Measurements from ENCODE around the gene IGF2BP3.

Gene IGF2BP3

GRCh38 chr7:23377134-23377533, 93.2 kb downstream of the IGF2BP3 start:
- no peak for DNase-seq (ENCODE audit: low spot score)

DNA sequence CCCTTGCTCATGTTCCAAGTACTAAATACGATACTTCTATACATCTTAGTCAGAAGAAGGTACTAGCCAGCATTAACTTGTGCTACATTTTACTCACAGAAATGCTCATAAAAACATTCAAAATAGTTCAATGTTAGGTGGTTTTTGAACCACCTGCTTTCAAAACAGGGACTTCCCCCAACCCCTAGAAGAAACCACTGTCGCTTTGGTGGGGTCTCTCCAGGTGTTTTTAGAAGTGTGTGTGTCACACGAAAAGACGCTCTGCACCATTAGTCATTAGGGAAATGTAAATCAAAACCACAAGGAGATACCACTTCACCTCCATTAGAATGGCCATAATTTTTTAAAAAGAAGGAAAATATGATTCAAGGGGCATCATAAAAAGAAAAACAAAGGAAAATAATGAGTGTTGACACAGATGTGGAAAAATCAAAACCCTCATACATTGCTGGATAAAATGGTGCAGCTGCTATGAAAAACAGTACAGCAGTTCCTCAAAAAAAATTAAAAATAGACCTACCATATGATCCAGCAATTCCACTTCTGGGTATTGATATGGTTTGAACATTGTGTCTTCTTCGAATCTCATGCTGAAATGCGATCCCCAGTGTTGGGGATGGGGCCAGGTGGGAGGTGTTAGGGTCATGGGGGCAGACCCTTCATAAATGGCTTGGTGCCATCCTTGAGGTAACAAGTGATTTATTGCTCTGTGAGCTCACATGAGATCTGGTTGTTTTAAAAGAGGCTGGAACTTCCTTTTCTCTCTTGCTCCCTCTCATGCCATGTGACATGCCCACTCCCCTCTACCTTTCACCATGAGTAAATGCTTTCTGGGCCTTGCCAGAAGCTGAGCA, 96.9 kb downstream of the IGF2BP3 start:
- no peak for DNase-seq (ENCODE audit: low spot score)

DNA sequence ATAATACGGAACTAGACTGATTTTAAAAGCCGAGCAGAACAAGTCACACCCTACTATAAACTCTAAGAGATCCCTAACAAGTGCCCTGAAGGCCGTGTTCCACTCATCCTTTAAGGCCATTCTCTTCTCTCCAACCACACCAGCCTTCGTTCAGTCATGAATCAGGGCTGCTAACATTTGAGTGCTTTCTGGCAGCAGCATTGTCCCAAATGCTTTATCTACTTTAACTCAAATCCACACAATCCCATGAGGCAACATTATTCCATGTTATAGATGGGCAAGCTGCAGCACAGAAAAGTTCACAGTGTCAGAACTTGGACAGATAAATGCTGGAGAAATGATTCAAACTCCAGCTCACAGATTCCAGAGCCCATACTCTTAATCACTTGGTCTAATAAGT, 97.7 kb downstream of the IGF2BP3 start:
- DNase-seq (ENCODE audit: low spot score) = no peak

GRCh38 chr7:23371654-23372053, 98.6 kb downstream of the IGF2BP3 start:
- no peak for DNase-seq (ENCODE audit: low spot score)

DNA sequence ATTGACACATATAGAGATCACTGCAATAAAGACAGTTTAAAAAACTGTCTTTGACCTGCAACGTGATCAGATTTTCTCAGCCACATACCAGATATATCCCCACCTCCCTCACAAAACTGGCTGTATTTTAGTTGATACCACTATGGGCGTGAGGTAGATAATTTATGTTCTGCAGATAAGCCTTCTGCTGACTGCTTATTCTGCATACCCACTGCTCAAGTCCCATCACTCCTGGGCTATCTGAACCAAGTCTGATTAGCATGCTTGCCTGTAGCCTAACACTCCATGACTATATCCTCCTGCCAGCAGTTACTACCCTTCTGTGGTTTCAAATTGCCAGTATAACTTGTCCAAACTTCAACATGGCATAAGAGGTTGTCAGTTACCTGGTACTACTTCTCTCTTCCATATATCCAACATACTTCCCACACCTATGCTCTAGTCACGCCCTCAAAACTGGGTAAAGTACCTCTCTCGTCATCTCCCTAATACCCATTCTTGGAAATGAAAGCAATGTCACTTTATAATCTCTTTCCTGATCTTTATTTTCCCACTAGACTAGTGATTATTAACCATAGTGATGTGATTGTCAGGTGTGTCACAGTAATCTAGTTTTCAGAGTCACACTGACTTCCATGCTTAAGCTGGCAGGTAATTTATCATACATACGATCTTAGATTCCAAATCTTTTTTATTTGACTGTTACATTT, 100.4 kb downstream of the IGF2BP3 start:
- DNase-seq (ENCODE audit: low spot score) = no peak

DNA sequence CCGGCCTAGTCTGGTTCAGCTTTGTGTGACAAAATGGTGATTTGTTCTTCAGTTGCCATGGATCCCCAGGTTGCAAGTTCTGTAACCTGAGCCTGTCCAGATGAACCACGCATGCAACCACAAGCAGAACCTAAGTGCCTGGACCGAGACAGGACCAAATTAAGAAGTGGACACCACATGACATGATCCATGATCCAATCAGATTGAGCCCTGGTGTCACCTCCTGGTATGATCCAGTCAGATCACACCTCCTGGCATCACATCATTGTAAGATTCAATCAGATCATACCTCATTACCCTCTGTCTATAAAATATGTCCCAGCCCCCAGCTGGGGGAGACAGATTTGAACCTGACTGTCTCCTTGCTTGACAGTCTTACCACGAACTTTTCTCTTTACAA, 101.2 kb downstream of the IGF2BP3 start:
- DNase-seq (ENCODE audit: low spot score) = no peak

GRCh38 chr7:23358152-23358674, 112.1 kb downstream of the IGF2BP3 start:
- DNase-seq (ENCODE audit: low spot score) = no peak

- no peak for DNase-seq (ENCODE audit: low spot score)
Observed at GRCh38 chr7:23357190-23358093, 112.8 kb downstream of the IGF2BP3 start.

DNA sequence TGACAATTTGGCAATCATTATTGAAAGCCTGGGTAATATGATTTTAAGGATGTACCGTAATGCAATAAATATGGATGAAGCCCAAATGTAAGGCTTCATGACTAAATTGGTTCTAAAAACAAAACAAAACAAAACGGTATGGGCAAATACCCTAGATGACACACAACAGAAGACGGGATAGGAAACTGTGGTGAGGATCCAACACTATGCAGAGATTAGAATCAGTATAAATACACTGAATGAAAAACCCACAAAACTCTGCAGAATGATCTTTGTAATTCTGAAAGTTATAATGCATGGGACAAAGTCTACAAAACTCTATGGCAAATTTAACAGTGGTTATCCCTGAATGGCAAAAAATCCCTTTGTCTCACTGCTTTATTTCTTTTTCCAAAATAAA, 113.6 kb downstream of the IGF2BP3 start:
- no peak for DNase-seq (ENCODE audit: low spot score)

DNA sequence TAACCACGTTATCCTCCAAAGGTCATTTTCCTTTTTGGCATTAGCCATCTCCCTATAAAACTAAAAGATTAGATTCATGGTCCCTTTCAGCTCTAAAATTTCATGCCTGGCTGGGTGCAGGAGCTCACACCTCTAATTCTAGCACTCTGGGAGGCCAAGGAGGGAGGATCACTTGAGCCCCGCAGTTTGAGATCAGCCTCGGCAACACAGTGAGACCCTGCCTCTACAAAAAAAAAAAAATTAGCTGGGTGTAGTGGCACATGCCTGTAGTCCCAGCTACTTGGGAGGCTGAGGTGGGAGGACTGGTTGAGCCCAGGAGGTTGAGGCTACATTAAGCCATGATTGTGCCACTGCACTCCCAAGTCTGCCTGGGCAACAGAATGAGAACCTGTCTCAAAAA, 114.1 kb downstream of the IGF2BP3 start:
- no peak for DNase-seq (ENCODE audit: low spot score)

DNA sequence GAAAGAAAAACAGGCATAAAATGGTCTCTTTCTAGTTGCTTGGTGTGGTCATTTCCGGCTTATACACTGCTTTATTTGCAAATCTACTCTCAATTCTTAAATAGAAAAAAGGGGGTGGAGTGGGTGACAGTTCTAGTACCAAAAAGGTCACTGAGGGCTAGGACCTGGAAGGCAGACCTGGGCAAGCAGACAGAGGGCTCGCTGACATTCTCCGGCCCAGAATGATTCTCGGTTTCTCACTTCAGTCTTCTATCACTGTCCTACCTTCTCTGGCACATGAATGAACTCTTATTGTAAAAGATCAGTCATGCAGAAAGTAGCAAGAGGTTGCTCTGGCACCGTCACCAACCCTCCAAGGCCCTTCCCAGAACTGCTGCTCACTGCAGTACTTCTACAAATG, 117.1 kb downstream of the IGF2BP3 start:
- DNase-seq (ENCODE audit: low spot score) = peak; percentile 27

- DNase-seq (ENCODE audit: low spot score) = no peak
Observed at GRCh38 chr7:23350466-23350865, 119.8 kb downstream of the IGF2BP3 start.

- peak; percentile 25 for DNase-seq (ENCODE audit: low spot score)
Observed at GRCh38 chr7:23349484-23350157, 120.7 kb downstream of the IGF2BP3 start.

- no peak for DNase-seq (ENCODE audit: low spot score)
Observed at GRCh38 chr7:23347682-23348180, 122.6 kb downstream of the IGF2BP3 start.

- DNase-seq (ENCODE audit: low spot score) = no peak
Observed at GRCh38 chr7:23347033-23347681, 123.1 kb downstream of the IGF2BP3 start.

GRCh38 chr7:23346316-23346715, 124.0 kb downstream of the IGF2BP3 start:
- no peak for DNase-seq (ENCODE audit: low spot score)

DNA sequence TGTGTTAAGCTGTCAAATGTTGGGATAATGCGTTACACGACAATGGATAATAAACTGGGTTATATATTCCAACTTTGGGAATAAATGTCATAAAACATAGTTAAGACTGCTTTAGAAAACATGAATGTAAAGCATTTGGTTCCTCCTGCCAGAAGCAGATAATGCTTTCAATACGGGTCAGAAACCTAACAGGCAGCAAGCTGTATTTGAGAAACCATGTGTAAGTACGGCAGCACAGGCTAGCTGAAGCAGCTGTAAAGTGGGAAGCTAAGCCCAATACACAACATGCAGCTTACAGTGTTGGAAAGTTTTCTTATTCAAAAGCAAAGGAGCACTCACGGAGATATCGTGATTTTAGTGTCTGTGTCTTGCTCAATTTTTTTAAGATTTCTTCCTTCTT, 124.7 kb downstream of the IGF2BP3 start:
- no peak for DNase-seq (ENCODE audit: low spot score)

DNA sequence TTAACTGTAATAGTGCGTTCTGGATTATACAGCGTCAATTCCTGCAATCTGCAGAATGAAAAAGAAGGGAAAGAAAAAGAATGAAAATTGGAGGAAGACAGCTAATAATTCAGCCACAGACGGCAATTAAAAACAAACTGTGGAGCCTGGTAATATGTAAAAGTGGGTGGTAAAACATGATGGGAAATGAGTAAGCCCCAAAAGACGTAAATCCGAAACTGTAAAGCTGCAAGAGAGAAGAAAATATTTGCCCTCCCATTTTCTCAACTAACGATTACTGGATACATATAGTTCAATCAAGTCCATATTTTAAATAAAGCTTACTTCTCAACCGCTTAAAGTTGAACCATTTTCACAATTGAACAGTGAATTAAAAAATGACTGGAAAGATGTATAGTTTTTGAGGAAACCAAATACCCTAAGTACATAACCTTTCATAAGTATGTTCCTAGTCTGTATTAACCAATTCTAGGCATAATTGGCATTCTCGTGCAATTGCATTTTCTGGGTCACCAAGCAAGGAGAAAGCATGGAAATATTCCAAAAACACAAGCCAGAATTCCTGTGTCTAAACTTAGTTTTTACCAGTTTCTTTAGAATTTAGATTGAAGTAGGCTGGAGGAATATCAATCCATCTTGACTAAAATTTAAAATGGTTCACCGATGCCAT, 126.3 kb downstream of the IGF2BP3 start:
- DNase-seq (ENCODE audit: low spot score) = no peak

DNA sequence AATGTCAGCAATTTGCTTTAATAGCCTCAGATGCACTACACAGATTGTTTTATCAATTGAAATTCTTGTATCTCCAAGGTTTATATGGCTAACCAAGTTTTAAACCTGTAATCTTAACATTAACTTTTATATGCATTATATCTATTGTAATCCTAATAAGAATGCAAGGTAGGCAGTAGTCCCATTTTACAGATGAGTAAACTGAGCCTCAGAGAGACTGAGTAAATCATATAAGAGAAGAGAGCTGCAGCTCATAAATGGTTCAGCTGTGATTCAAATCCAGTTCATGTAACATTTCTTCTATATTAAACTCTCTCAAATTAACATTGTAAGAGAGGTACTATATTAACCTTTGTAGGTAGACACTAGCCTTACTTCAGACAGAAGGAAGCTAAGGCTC, 127.2 kb downstream of the IGF2BP3 start:
- no peak for DNase-seq (ENCODE audit: low spot score)

DNA sequence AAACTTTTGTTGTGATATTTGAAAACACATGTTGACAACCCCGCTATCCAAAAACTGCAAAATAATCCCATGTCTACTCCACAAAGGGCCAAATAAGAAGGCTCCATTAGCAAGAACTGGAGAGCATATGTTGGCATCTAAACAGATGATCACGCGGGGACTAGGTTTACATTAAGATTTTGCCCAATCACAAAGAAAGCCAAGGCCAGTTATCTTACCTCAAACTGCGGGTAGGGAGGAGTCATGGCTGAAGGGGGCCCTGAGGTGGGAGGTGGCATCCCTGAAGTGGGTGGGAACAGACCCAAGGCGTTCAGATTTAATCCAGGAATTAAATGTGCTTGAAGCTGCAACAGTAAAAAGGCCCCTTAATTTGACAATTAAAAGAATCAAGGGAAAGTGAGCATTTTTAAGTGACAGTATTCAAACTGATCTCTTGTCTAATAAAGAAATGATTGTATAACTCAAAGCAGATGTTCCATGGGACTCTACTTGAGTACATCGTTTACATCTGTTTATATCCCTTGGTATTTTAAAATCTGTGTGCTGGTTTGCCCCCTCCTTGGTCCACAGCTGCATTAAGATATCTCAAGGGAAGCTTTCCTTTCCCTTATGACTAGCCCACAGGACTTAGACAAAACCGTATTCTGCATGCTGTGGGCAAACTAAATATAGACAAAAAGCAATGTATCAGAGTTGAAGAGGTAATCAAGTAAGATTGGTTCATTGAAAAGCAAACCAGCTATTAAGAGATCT, 128.3 kb downstream of the IGF2BP3 start:
- DNase-seq (ENCODE audit: low spot score) = no peak
